Adrenal gland (tissue), 12 donors: ENCODE measurements around the gene PPP1R7. TPM values are rescaled to one million over a fixed set of nuclear protein-coding genes. Genes with fewer than 3 reads are reported as not detected.

Experiments
- DNase-seq, 7 donors: peaks; one replicate each; pipeline ENCODE4 v3.0.0-alpha.2; 2019 to 2020
- H3K27ac ChIP-seq, 5 donors: fragments of 200-600 bp; sonication (generic) in 4 of 5; 1 replicate in 3 of 5; 2 replicates in 2 of 5; pipeline versions ENCODE4 v1.5.1 to v1.8.0; 2016 to 2020; ENCODE audit warnings: mild to moderate bottlenecking in 1 of 5
- H3K27me3 ChIP-seq: fragments of 200-600 bp; 2 replicates; pipeline ENCODE4 v1.8.0; 2021
- H3K36me3 ChIP-seq, 2 donors: fragments of 200-600 bp; replicated peaks in 1 of 2; 1 replicate in 1 of 2; 2 replicates in 1 of 2; pipeline versions ENCODE4 v1.5.1 to v1.8.0; 2018 to 2022
- H3K4me1 ChIP-seq, 2 donors: fragments of 200-600 bp; replicated peaks in 1 of 2; 1 replicate in 1 of 2; 2 replicates in 1 of 2; pipeline versions ENCODE4 v1.5.1 to v1.8.0; 2018 to 2021
- H3K4me3 ChIP-seq, 4 donors: fragments of 200-600 bp; sonication (generic) in 3 of 4; one replicate each; pipeline ENCODE4 v1.5.1; 2016 to 2018
- H3K9me3 ChIP-seq, 3 donors: fragments of 200-600 bp; sonication (generic) in 1 of 3; replicated peaks in 1 of 3; 1 replicate in 2 of 3; 2 replicates in 1 of 3; pipeline versions ENCODE4 v1.5.1 to v1.8.0; 2016 to 2021
- POLR2A ChIP-seq, 2 donors: fragments of 450-650 bp; IDR thresholded peaks; one replicate each; pipeline ENCODE4 v1.6.1; 2017; ENCODE audit warnings: antibody characterized with exemption in 2 of 2, mild to moderate bottlenecking in 2 of 2, moderate library complexity in 1 of 2
- WGBS, 4 donors: extraction: QIAGEN DNeasy Blood & Tissue Kit in 2 of 4; methylation state at CpG; one replicate each; pipeline versions ENCODE4 v1.1.5 to v1.1.7; 2013 to 2017; 5-methylcytosine and 5-hydroxymethylcytosine counted together
- intact Hi-C, 2 donors: fragments of 100-400 bp; cut with DNase I; formaldehyde crosslinking; loops; one replicate each; pipeline versions ENCODE4 v1.14.1 to v1.15.0; 2022 to 2023
- polyA plus RNA-seq, 3 donors: library from polyadenylated mRNA; stranded (reverse); fragments of 200-250 nt in 2 of 3; fragments of 350-450 nt in 1 of 3; fragmentation: Illumina TruSeq in 1 of 3; extraction: RNeasy Lipid Tissue Mini Kit (QIAGEN cat#74804) in 1 of 3; gene quantifications; one replicate each; pipeline ENCODE4 v1.2.3, GENCODE V29; 2013 to 2014
- total RNA-seq, 9 donors: library from RNA; depleted of rRNA in 4 of 9; stranded (reverse); fragments of >200 nt in 4 of 9; fragments of 120-200 nt in 1 of 9; fragmentation: NEBNext Ultra II Directional in 1 of 9; extraction: Animal tissue kit (Norgen Biotek cat#: 25700) in 1 of 9; gene quantifications; one replicate each; pipeline versions ENCODE4 v1.1.0 to v1.2.4, GENCODE V29; 2013 to 2023
- TF ChIP-seq, protein P1 (sequence below), 6 experiments: fragments of 450-650 bp in 4 of 6; fragments of 200-600 bp in 2 of 6; sonication (generic) in 1 of 6; IDR thresholded peaks; 1 replicate in 5 of 6; 2 replicates in 1 of 6; pipeline versions ENCODE4 v1.5.1 to v1.8.0; 2016 to 2021; ENCODE audit warnings: antibody characterized with exemption in 6 of 6, mild to moderate bottlenecking in 2 of 6, moderate library complexity in 1 of 6
- donor health status: healthy with polysubstance abuse.
- donor health status: Bipolar disorder and iron deficiency.
- donor health status: DM: yes; HTN: yes; CAD: no.
- donor health status: DM: no; HTN: no; CAD: no.
- donor health status: DM: no; HTN: no; CAD: no.
- donor health status: DM: yes; HTN: yes; CAD: no.

PPP1R7 gene
- total and polyA plus RNA-seq, 12 donors, result 26.2 to 128 (median 63.1) TPM

DNA sequence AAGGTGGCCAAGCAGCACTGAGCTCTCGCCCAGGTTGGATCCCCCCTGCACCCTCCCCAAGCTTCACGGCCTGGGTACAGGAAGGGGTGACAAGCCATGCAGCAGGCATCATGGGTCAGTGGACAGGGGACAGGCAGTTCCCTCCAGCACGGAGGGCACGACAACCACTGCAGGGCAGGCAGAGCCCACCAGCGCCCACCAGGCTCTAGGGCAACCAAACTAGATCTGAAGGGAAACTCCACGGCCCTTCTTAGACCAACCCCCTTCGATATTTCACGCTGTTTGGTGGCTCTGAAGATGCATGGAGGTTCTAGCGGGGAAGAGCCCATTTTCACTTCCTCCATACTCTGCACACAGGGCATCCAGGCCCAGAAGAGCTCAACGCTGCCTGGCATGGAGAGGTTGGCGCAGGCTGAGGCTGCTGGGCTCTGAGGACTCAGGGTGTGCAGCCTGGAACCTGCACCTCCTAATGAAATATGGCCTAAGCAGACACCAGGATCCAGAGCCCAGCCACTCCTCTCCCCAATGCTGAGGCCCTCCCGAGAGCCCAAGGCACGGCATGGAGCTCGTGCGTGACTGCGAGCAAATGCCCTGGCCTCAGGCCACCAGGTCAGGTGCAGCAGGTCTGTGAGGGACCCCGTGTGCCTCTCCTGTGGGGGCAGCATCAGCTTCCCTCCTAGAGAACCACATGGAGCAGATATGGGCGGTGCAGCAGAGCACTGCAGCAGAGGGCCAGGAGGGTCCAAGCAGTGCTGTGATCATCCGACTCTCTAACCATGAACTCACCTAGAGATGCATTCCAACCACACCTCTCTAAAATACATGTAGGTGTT, 39.4 kb upstream of the PPP1R7 start:
- TF ChIP-seq, protein P1, sequence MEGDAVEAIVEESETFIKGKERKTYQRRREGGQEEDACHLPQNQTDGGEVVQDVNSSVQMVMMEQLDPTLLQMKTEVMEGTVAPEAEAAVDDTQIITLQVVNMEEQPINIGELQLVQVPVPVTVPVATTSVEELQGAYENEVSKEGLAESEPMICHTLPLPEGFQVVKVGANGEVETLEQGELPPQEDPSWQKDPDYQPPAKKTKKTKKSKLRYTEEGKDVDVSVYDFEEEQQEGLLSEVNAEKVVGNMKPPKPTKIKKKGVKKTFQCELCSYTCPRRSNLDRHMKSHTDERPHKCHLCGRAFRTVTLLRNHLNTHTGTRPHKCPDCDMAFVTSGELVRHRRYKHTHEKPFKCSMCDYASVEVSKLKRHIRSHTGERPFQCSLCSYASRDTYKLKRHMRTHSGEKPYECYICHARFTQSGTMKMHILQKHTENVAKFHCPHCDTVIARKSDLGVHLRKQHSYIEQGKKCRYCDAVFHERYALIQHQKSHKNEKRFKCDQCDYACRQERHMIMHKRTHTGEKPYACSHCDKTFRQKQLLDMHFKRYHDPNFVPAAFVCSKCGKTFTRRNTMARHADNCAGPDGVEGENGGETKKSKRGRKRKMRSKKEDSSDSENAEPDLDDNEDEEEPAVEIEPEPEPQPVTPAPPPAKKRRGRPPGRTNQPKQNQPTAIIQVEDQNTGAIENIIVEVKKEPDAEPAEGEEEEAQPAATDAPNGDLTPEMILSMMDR (IDR thresholded peaks at IDR 0.05), result no peak
- TF ChIP-seq POLR2A (IDR thresholded peaks at IDR 0.05), result no peak

DNA sequence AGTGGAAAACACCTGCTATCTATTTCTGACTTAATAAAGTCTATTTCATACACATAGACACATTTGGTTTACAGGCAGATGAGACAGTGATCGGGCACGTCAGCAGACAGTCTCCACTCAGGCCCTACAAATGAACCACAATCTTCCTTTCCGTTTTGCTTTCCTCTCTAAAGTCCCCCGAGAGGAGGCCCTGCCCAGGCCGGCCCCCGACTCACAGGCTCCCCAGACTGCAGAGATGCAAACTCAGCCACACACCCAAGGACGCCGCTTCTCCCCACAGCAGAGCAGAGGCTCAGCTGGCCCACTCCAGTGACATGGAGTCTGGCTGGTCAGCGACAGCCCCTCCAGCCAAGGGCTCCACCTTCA, 38.8 kb upstream of the PPP1R7 start:
- no peak for DNase-seq
- 80 to 93% (median 88%) methylated on average over 9 of the region's 9 CpGs for WGBS, 4 donors
- H3K27ac ChIP-seq, result no peak overlapping the region
- no peak for TF ChIP-seq POLR2A (IDR thresholded peaks at IDR 0.05)
- TF ChIP-seq, protein P1 (IDR thresholded peaks at IDR 0.05), result no peak
- H3K9me3 ChIP-seq, result no peaks in the 10 kb centered on the region
- no peaks in the 10 kb centered on the region for H3K36me3 ChIP-seq
- H3K27me3 ChIP-seq, result no peaks in the 10 kb centered on the region
- no peaks in the 10 kb centered on the region for H3K4me1 ChIP-seq
- intact Hi-C loops, result no loop called here
- no peak overlapping the region for H3K4me3 ChIP-seq

More for the DNA sequence above, 39.4 kb upstream of the PPP1R7 start:
- Histone ChIP-seq H3K4me3 (no peak overlapping the region), H3K4me1 (no peaks in the 10 kb centered on the region), H3K36me3 (no peaks in the 10 kb centered on the region), H3K9me3 (no peaks in the 10 kb centered on the region), H3K27me3 (no peaks in the 10 kb centered on the region), H3K27ac (no peak overlapping the region)
- 89 to 93% (median 89%) methylated on average over 11 to 19 of the region's 19 CpGs for WGBS, 4 donors
- intact Hi-C loops, result no loop called here
- DNase-seq, result no peak

DNA sequence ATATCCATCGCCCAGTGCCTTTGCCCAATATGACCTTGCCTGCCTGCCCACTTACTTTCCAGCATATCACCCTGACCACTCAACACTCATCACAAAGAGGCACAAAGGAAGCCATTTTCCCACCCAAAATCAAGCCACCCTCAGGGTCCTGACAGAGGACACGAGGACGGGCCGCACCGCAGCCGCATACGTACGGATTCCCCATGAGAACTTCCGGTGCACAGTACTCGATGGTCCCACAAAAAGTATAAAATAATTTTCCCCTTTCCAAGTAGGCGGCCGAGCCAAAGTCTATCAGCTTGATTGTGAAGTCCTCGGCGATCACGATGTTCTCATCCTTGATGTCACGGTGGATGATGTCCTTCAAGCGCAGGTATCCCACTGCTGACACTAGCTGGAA, 38.2 kb upstream of the PPP1R7 start:
- H3K4me1 ChIP-seq, result no peaks in the 10 kb centered on the region
- no peaks in the 10 kb centered on the region for H3K9me3 ChIP-seq
- WGBS, 4 donors, result 90 to 98% (median 95%) methylated on average over 17 of the region's 17 CpGs
- no peak overlapping the region for H3K27ac ChIP-seq
- no peak for TF ChIP-seq POLR2A (IDR thresholded peaks at IDR 0.05)
- TF ChIP-seq, protein P1 (IDR thresholded peaks at IDR 0.05), result no peak
- no peaks in the 10 kb centered on the region for H3K36me3 ChIP-seq
- DNase-seq, result no peak
- intact Hi-C loops, result no loop called here
- no peak overlapping the region for H3K4me3 ChIP-seq
- H3K27me3 ChIP-seq, result no peaks in the 10 kb centered on the region

DNA sequence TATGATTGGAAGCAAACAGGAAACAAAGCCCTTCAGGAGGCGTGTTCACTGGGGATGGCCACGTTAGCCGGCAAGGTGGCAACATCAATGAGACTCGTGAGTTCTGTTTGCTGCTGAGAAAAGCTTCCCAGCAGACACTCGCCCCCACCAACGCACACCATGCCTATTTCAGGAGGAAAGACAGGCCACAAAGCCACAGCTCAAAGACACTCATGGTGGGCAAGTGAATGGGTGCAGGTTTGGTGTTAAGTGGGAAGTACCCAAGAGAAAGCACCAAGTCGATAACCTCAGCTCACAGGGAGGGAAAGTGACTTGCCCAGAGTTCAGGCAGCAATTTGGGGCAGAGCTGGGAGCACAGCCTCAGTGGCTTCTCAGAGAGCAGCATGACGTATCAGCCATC, 37.7 kb upstream of the PPP1R7 start:
- WGBS, 4 donors, result 77 to 90% (median 89%) methylated on average over 7 to 8 of the region's 8 CpGs
- intact Hi-C loops, result no loop called here
- no peaks in the 10 kb centered on the region for H3K36me3 ChIP-seq
- TF ChIP-seq, protein P1 (IDR thresholded peaks at IDR 0.05), result no peak
- no peak for TF ChIP-seq POLR2A (IDR thresholded peaks at IDR 0.05)
- no peaks in the 10 kb centered on the region for H3K27me3 ChIP-seq
- H3K9me3 ChIP-seq, result no peaks in the 10 kb centered on the region
- H3K4me3 ChIP-seq, result no peak overlapping the region
- DNase-seq, result no peak
- no peaks in the 10 kb centered on the region for H3K4me1 ChIP-seq
- no peak overlapping the region for H3K27ac ChIP-seq
